ES-I3 (cell line): ENCODE results near the gene CACNA1E.
"Not testable (repeated sequence)": the region's sequence is repeated elsewhere in the genome, so short reads cannot be mapped to it uniquely, and the experiment has no call there.

Source experiments
- H3K36me3 ChIP-seq: 2 replicates; pipeline ENCODE4 v1.6.1; 2013; ENCODE audit warnings: mild to moderate bottlenecking, low read length, control low read depth, moderate library complexity; ENCODE audit not compliant: insufficient read depth
- H3K4me1 ChIP-seq: 2 replicates; pipeline ENCODE4 v1.6.1; 2013; ENCODE audit warnings: mild to moderate bottlenecking, control low read depth, low read length; ENCODE audit not compliant: insufficient read depth
- H3K9ac ChIP-seq: 2 replicates; pipeline ENCODE4 v1.6.1; 2013; ENCODE audit warnings: low read depth, mild to moderate bottlenecking, low read length, moderate library complexity
- H3K9me3 ChIP-seq: 2 replicates; pipeline ENCODE4 v1.6.1; 2013; ENCODE audit warnings: mild to moderate bottlenecking, low read length, moderate library complexity; ENCODE audit not compliant: control insufficient read depth, insufficient read depth

CACNA1E gene

GRCh38 chr1:181821701-181822100 lies 338.4 kb downstream of the CACNA1E start:
- Histone ChIP-seq H3K36me3 (no peaks in the 10 kb centered on the region), H3K4me1 (no peaks in the 10 kb centered on the region), H3K9ac (no peak overlapping the region), H3K9me3 (no peaks in the 10 kb centered on the region)

GRCh38 chr1:181832173-181832880 lies 349.0 kb downstream of the CACNA1E start:
- not testable (repeated sequence) for H3K4me1 ChIP-seq, H3K9me3 ChIP-seq, H3K36me3 ChIP-seq, H3K9ac ChIP-seq

- Histone ChIP-seq H3K9ac (no peak overlapping the region), H3K36me3 (no peaks in the 10 kb centered on the region), H3K9me3 (no peaks in the 10 kb centered on the region), H3K4me1 (no peaks in the 10 kb centered on the region)
Measured at GRCh38 chr1:181846001-181846645, 362.8 kb downstream of the CACNA1E start.

- H3K36me3 ChIP-seq, result no peaks in the 10 kb centered on the region
- no peak overlapping the region for H3K9ac ChIP-seq
- no peaks in the 10 kb centered on the region for H3K9me3 ChIP-seq
- no peaks in the 10 kb centered on the region for H3K4me1 ChIP-seq
Measured at GRCh38 chr1:181846681-181847080, 363.4 kb downstream of the CACNA1E start.

- H3K9ac ChIP-seq, result no peak overlapping the region
- no peaks in the 10 kb centered on the region for H3K9me3 ChIP-seq
- H3K4me1 ChIP-seq, result no peaks in the 10 kb centered on the region
- no peaks in the 10 kb centered on the region for H3K36me3 ChIP-seq
Measured at GRCh38 chr1:181849071-181849470, 365.8 kb downstream of the CACNA1E start.

GRCh38 chr1:181854212-181854611 lies 370.9 kb downstream of the CACNA1E start:
- H3K9me3 ChIP-seq, H3K9ac ChIP-seq, H3K4me1 ChIP-seq, H3K36me3 ChIP-seq: not testable (repeated sequence)

- Histone ChIP-seq H3K36me3 (no peaks in the 10 kb centered on the region), H3K9me3 (no peaks in the 10 kb centered on the region), H3K9ac (no peak overlapping the region), H3K4me1 (no peaks in the 10 kb centered on the region)
Measured at GRCh38 chr1:181855380-181855779, 372.1 kb downstream of the CACNA1E start.
